ENCODE results near the gene FAM229A.

Gene FAM229A

GRCh38 chr1:32346532-32347157, 15.6 kb downstream of the FAM229A start:
- DNase-seq: no peak

- DNase-seq: no peak
Observed at GRCh38 chr1:32345289-32345827, 16.9 kb downstream of the FAM229A start.

GRCh38 chr1:32342704-32343103, 19.6 kb downstream of the FAM229A start:
- DNase-seq: no peak

- no peak for DNase-seq
Observed at GRCh38 chr1:32341971-32342370, 20.3 kb downstream of the FAM229A start.

- DNase-seq: no peak
Observed at GRCh38 chr1:32341186-32341757, 21.0 kb downstream of the FAM229A start.

- DNase-seq: no peak
Observed at GRCh38 chr1:32339363-32339978, 22.8 kb downstream of the FAM229A start.

- DNase-seq: no peak
Observed at GRCh38 chr1:32338637-32339145, 23.6 kb downstream of the FAM229A start.

GRCh38 chr1:32337855-32338636, 24.2 kb downstream of the FAM229A start:
- DNase-seq: no peak

GRCh38 chr1:32336963-32337675, 25.2 kb downstream of the FAM229A start:
- no peak for DNase-seq

GRCh38 chr1:32336591-32336932, 25.7 kb downstream of the FAM229A start:
- no peak for DNase-seq

- DNase-seq: peak; percentile 54
Observed at GRCh38 chr1:32335790-32336590, 26.3 kb downstream of the FAM229A start, which contains the start of gene MARCKSL1. Gene MARCKSL1, minus strand, starts transcription at chr1:32336233. Its CDS starts 200 bp downstream, at chr1:32336033.

GRCh38 chr1:32335535-32335789, 26.8 kb downstream of the FAM229A start:
- no peak for DNase-seq

GRCh38 chr1:32334864-32335534, 27.3 kb downstream of the FAM229A start:
- peak; percentile 7 for DNase-seq

GRCh38 chr1:32334274-32334861, 27.9 kb downstream of the FAM229A start:
- DNase-seq: no peak

- DNase-seq: no peak
Observed at GRCh38 chr1:32333251-32333963, 28.9 kb downstream of the FAM229A start.

- DNase-seq: no peak
Observed at GRCh38 chr1:32332290-32333079, 29.8 kb downstream of the FAM229A start.

GRCh38 chr1:32331549-32331948, 30.7 kb downstream of the FAM229A start:
- no peak for DNase-seq

- DNase-seq: no peak
Observed at GRCh38 chr1:32330558-32331151, 31.6 kb downstream of the FAM229A start.

GRCh38 chr1:32329931-32330466, 32.3 kb downstream of the FAM229A start:
- no peak for DNase-seq

Data from SHP77 treated with DMSO at 0.1 percent for 48 hours (cell line).